ENCODE measurements around the gene FARS2.

DNA sequence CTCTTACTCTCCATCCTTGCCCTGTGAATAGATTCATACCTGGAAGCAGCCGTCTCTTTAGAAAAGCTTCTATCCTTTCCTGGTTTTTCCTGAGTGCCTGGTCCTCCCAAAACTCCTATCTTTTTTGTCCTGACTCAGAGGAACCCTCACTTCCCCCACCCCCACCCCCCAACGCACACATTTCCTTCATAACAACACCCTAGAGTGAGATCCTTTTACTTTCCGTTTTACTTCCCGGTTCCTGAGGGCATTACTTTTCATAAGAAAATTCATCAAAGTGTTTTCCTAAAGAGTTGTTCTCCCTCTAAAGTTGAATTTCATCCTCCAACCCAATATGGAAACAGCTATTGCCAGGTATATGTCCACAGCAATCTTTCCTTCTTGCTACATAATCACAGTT is 418.4 kb downstream of the FARS2 start:
- no peak for TF ChIP-seq EZH2 (IDR thresholded peaks at IDR 0.05; ENCODE audit: low read length, missing control alignments)
- TF ChIP-seq, protein P1, sequence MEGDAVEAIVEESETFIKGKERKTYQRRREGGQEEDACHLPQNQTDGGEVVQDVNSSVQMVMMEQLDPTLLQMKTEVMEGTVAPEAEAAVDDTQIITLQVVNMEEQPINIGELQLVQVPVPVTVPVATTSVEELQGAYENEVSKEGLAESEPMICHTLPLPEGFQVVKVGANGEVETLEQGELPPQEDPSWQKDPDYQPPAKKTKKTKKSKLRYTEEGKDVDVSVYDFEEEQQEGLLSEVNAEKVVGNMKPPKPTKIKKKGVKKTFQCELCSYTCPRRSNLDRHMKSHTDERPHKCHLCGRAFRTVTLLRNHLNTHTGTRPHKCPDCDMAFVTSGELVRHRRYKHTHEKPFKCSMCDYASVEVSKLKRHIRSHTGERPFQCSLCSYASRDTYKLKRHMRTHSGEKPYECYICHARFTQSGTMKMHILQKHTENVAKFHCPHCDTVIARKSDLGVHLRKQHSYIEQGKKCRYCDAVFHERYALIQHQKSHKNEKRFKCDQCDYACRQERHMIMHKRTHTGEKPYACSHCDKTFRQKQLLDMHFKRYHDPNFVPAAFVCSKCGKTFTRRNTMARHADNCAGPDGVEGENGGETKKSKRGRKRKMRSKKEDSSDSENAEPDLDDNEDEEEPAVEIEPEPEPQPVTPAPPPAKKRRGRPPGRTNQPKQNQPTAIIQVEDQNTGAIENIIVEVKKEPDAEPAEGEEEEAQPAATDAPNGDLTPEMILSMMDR (conservative IDR thresholded peaks at IDR 0.05 in 1 of 2, IDR thresholded peaks at IDR 0.05 in 1 of 2; ENCODE audit: low read depth in 1 of 2, low read length in 2 of 2) = no peak

Data from fibroblast of lung (primary cell).